ENCODE measurements around the gene DNAAF2.

DNAAF2 gene

GRCh38 chr14:49582113-49582977, 52.7 kb downstream of the DNAAF2 start:
- DNase-seq, result no peak

- DNase-seq, result no peak
These were observed 53.6 kb downstream of the DNAAF2 start for GRCh38 chr14:49581209-49582112.

GRCh38 chr14:49579841-49580240, 55.2 kb downstream of the DNAAF2 start:
- no peak for DNase-seq

- no peak for DNase-seq
These were observed 56.9 kb downstream of the DNAAF2 start for GRCh38 chr14:49578141-49578540.
